HepG2 (cell line): Measurements from ENCODE around the gene SNAI1. TPM values are rescaled to one million over a fixed set of nuclear protein-coding genes. Genes with fewer than 3 reads are reported as not detected.

Experiments used
- ARID2 ChIP-seq: sonication (generic); formaldehyde crosslinking; IDR thresholded peaks from 2 replicates; pipeline ENCODE4 v1.8.1; 2022; ENCODE audit warnings: mild to moderate bottlenecking, missing genetic modification reagents, borderline replicate concordance
- JDP2 ChIP-seq: sonication (generic); formaldehyde crosslinking; IDR thresholded peaks from 2 replicates; pipeline ENCODE4 v1.8.1; 2022; ENCODE audit warnings: missing genetic modification reagents, borderline replicate concordance
- KAT8 ChIP-seq: IDR thresholded peaks from 2 replicates; pipeline ENCODE4 v1.6.1; 2016; ENCODE audit warnings: missing genetic modification reagents, missing compliant biosample characterization
- MAFK ChIP-seq, 2 experiments: IDR thresholded peaks in 1 of 2; conservative IDR thresholded peaks in 1 of 2; 2 replicates each; pipeline ENCODE4 v1.6.1; 2011; ENCODE audit warnings: improper control_type of control experiment in 2 of 2, low read length in 2 of 2
- MTA3 ChIP-seq: sonication (generic); formaldehyde crosslinking; IDR thresholded peaks from 2 replicates; pipeline ENCODE4 v1.4.0; 2020; ENCODE audit warnings: missing genetic modification reagents
- SKI ChIP-seq: fragments of 450-650 bp; IDR thresholded peaks from one replicate; pipeline ENCODE4 v1.6.1; 2018; ENCODE audit warnings: mild to moderate bottlenecking; ENCODE audit not compliant: partially characterized antibody
- SP5 ChIP-seq: IDR thresholded peaks from 2 replicates; pipeline ENCODE4 v1.6.1; 2016; ENCODE audit warnings: low read depth, borderline replicate concordance
- ZEB1 ChIP-seq: IDR thresholded peaks from 2 replicates; pipeline ENCODE4 v1.6.1; 2012; ENCODE audit warnings: mild to moderate bottlenecking, low read depth, inconsistent platforms; ENCODE audit not compliant: insufficient replicate concordance
- ZKSCAN5 ChIP-seq: sonication (generic); formaldehyde crosslinking; IDR thresholded peaks from 2 replicates; pipeline ENCODE4 v1.5.1; 2020; ENCODE audit warnings: mild to moderate bottlenecking, missing genetic modification reagents
- ZNF510 ChIP-seq: sonication (generic); formaldehyde crosslinking; IDR thresholded peaks from 2 replicates; pipeline ENCODE4 v1.4.0; 2020; ENCODE audit warnings: low read depth, mild to moderate bottlenecking, missing genetic modification reagents
- ZNF543 ChIP-seq: sonication (generic); formaldehyde crosslinking; IDR thresholded peaks from 2 replicates; pipeline ENCODE4 v1.4.0; 2020; ENCODE audit warnings: mild to moderate bottlenecking, missing genetic modification reagents
- ZNF567 ChIP-seq: sonication (generic); formaldehyde crosslinking; IDR thresholded peaks from 2 replicates; pipeline ENCODE4 v1.8.1; 2023; ENCODE audit warnings: mild to moderate bottlenecking, missing genetic modification reagents, borderline replicate concordance
- ZNF780A ChIP-seq: sonication (generic); formaldehyde crosslinking; IDR thresholded peaks from 2 replicates; pipeline ENCODE4 v1.8.0; 2022; ENCODE audit warnings: mild to moderate bottlenecking, missing genetic modification reagents, moderate library complexity
- ZSCAN21 ChIP-seq: sonication (generic); formaldehyde crosslinking; IDR thresholded peaks from 2 replicates; pipeline ENCODE4 v1.8.0; 2022; ENCODE audit warnings: mild to moderate bottlenecking, missing genetic modification reagents, moderate library complexity, borderline replicate concordance
- polyA plus RNA-seq, 8 experiments: library from polyadenylated mRNA; depleted of rRNA in 3 of 8; stranded (reverse) in 7 of 8; unstranded in 1 of 8; fragments of >200 nt; fragmentation: Illumina TruSeq in 4 of 8; extraction: Trizol in 4 of 8; gene quantifications; 2 replicates each; pipeline versions ENCODE4 v1.2.1 to v1.2.3, GENCODE V29; 2011 to 2016; ENCODE audit warnings: low read depth in 4 of 8, missing spikeins in 1 of 8, mixed read lengths in 1 of 8; ENCODE audit not compliant: insufficient read depth in 1 of 8
- total RNA-seq, 5 experiments: library from RNA; depleted of rRNA; stranded (reverse); fragments of >200 nt; fragmentation: Illumina TruSeq; extraction: Trizol; gene quantifications; 2 replicates each; pipeline ENCODE4 v1.2.3, GENCODE V29; 2016; ENCODE audit warnings: low read depth in 1 of 5
- TF ChIP-seq, protein P1 (sequence below): sonication (generic); formaldehyde crosslinking; IDR thresholded peaks from 2 replicates; pipeline ENCODE4 v1.4.0; 2020; ENCODE audit warnings: mild to moderate bottlenecking, missing genetic modification reagents
- TF ChIP-seq, protein P2 (sequence below): sonication (generic); formaldehyde crosslinking; IDR thresholded peaks from 2 replicates; pipeline ENCODE4 v1.4.0; 2020; ENCODE audit warnings: missing genetic modification reagents
- TF ChIP-seq, protein P3 (sequence below), 2 experiments: sonication (generic) in 1 of 2; formaldehyde crosslinking in 1 of 2; IDR thresholded peaks; 2 replicates each; pipeline versions ENCODE4 v1.4.0 to v1.6.1; 2018 to 2020; ENCODE audit warnings: missing genetic modification reagents in 2 of 2, borderline replicate concordance in 1 of 2, low read depth in 1 of 2, mild to moderate bottlenecking in 1 of 2, missing biosample characterization in 1 of 2
- TF ChIP-seq, protein P4 (sequence below): sonication (generic); formaldehyde crosslinking; IDR thresholded peaks from 2 replicates; pipeline ENCODE4 v1.4.0; 2020; ENCODE audit warnings: missing genetic modification reagents, borderline replicate concordance

SNAI1 gene
- total and polyA plus RNA-seq, 2 of the 13 experiments (the other 11 are each of a cell fraction or from before 2014, with no cell fraction given): 1.3 to 1.4 TPM

DNA sequence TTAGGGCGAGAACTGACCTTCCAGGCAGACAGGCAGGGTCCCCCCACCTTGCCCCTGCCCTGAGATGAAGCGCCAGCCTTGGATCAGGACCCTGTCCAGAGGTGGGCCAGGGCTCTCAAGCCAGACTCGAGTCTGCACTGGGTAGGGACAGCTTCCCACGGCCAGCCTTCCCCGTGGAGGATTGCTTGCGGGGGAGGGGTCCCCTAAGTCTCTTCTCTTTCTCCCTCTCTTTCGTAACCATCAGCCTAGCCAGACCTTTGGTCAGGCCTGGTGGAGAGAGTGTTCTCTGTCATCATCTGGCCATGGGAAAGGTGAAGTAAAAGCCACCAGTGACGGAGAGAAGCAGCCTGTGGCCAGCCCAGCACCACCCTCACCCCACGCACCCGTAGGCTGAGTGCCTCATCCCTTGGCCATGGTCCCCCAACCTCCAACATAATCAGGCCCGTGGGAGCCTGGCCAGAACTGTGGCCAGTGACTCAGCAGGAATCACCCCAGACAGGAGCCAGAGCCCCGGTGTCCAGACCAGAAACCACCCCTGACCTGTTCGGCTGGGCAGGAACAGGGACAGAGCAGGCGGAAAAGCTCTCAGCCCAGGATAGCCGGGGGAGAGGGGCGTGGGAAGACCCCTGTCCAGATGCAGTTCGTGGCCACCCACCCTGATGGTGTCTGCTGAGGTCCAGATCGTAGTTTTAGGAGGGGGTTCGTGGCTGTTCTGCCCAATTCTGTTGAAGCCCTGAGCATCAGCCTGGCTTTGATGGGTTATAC lies 47.1 kb downstream of the SNAI1 start (continued):
- TF ChIP-seq ZSCAN21 (peak; percentile 79; the same call in 1 of the 2 replicates), ZEB1 (no peak), MAFK (conservative IDR thresholded peaks at IDR 0.05 in 1 of 2, IDR thresholded peaks at IDR 0.05 in 1 of 2; ENCODE audit: low read length in 2 of 2) (peak; percentile 39 to 68; a peak in 3 of 4 replicates), ZKSCAN5 (CRISPR knock-in tag) (0 out of 2 replicates have a peak, but pooled peaks have one; percentile 51), JDP2 (no peak), KAT8 (CRISPR knock-in tag) (peak; percentile 65; the same call in 1 of the 2 replicates), ARID2 (no peak), MTA3 (CRISPR knock-in tag) (no peak), ZNF780A (CRISPR knock-in tag) (no peak), ZNF543 (CRISPR knock-in tag) (peak; percentile 88), ZNF567 (peak; percentile 47; the same call in 1 of the 2 replicates), ZNF510 (CRISPR knock-in tag) (0 out of 2 replicates have a peak, but pooled peaks have one; percentile 58), SP5 (CRISPR knock-in tag) (peak; percentile 27; the same call in 1 of the 2 replicates), SKI (peak; percentile 83)
- TF ChIP-seq, protein P1, sequence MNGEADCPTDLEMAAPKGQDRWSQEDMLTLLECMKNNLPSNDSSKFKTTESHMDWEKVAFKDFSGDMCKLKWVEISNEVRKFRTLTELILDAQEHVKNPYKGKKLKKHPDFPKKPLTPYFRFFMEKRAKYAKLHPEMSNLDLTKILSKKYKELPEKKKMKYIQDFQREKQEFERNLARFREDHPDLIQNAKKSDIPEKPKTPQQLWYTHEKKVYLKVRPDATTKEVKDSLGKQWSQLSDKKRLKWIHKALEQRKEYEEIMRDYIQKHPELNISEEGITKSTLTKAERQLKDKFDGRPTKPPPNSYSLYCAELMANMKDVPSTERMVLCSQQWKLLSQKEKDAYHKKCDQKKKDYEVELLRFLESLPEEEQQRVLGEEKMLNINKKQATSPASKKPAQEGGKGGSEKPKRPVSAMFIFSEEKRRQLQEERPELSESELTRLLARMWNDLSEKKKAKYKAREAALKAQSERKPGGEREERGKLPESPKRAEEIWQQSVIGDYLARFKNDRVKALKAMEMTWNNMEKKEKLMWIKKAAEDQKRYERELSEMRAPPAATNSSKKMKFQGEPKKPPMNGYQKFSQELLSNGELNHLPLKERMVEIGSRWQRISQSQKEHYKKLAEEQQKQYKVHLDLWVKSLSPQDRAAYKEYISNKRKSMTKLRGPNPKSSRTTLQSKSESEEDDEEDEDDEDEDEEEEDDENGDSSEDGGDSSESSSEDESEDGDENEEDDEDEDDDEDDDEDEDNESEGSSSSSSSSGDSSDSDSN (CRISPR knock-in tag): peak; percentile 80
- TF ChIP-seq, protein P2, sequence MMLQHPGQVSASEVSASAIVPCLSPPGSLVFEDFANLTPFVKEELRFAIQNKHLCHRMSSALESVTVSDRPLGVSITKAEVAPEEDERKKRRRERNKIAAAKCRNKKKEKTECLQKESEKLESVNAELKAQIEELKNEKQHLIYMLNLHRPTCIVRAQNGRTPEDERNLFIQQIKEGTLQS (CRISPR knock-in tag): peak; percentile 14
- TF ChIP-seq, protein P3, sequence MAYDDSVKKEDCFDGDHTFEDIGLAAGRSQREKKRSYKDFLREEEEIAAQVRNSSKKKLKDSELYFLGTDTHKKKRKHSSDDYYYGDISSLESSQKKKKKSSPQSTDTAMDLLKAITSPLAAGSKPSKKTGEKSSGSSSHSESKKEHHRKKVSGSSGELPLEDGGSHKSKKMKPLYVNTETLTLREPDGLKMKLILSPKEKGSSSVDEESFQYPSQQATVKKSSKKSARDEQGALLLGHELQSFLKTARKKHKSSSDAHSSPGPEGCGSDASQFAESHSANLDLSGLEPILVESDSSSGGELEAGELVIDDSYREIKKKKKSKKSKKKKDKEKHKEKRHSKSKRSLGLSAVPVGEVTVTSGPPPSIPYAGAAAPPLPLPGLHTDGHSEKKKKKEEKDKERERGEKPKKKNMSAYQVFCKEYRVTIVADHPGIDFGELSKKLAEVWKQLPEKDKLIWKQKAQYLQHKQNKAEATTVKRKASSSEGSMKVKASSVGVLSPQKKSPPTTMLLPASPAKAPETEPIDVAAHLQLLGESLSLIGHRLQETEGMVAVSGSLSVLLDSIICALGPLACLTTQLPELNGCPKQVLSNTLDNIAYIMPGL (CRISPR knock-in tag; IDR thresholded peaks at IDR 0.05; ENCODE audit: borderline replicate concordance in 1 of 2, low read depth in 1 of 2): peak in 1 of 2 experiments; percentile 53; a peak in 1 of 4 replicates
- TF ChIP-seq, protein P4, sequence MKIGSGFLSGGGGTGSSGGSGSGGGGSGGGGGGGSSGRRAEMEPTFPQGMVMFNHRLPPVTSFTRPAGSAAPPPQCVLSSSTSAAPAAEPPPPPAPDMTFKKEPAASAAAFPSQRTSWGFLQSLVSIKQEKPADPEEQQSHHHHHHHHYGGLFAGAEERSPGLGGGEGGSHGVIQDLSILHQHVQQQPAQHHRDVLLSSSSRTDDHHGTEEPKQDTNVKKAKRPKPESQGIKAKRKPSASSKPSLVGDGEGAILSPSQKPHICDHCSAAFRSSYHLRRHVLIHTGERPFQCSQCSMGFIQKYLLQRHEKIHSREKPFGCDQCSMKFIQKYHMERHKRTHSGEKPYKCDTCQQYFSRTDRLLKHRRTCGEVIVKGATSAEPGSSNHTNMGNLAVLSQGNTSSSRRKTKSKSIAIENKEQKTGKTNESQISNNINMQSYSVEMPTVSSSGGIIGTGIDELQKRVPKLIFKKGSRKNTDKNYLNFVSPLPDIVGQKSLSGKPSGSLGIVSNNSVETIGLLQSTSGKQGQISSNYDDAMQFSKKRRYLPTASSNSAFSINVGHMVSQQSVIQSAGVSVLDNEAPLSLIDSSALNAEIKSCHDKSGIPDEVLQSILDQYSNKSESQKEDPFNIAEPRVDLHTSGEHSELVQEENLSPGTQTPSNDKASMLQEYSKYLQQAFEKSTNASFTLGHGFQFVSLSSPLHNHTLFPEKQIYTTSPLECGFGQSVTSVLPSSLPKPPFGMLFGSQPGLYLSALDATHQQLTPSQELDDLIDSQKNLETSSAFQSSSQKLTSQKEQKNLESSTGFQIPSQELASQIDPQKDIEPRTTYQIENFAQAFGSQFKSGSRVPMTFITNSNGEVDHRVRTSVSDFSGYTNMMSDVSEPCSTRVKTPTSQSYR (CRISPR knock-in tag): peak; percentile 87
